ENCODE data around the gene LCN2.

The LCN2 gene

GRCh38 chr9:128169925-128170324 lies 20.7 kb downstream of the LCN2 start:
- TF ChIP-seq NFRKB (IDR thresholded peaks at IDR 0.05) (no peak), BHLHE40 (IDR thresholded peaks at IDR 0.05; ENCODE audit: borderline replicate concordance) (no peak), TARDBP (IDR thresholded peaks at IDR 0.05) (no peak), CTBP1 (IDR thresholded peaks at IDR 0.05; ENCODE audit: borderline replicate concordance) (no peak), ARNT (IDR thresholded peaks at IDR 0.05) (no peak), PKNOX1 (IDR thresholded peaks at IDR 0.05) (no peak), FOXM1 (IDR thresholded peaks at IDR 0.05; ENCODE audit: borderline replicate concordance) (no peak), ZNF384 (IDR thresholded peaks at IDR 0.05) (no peak), SUZ12 (IDR thresholded peaks at IDR 0.05) (no peak), L3MBTL2 (conservative IDR thresholded peaks at IDR 0.05) (no peak), ELF4 (IDR thresholded peaks at IDR 0.05) (no peak), HDGF (IDR thresholded peaks at IDR 0.05; ENCODE audit: borderline replicate concordance) (no peak)
- ChIA-PET POLR2A (interaction anchor here (1.0 to 1.3 kb wide), 2 partner anchors 11 to 20 kb away, joined by 4 read pairs; no protein-coding TSS in a partner anchor), CTCF (no interaction called here)
- no peak for DNase-seq (ENCODE audit: extremely low spot score)

- ChIA-PET POLR2A (interaction anchor here (1.6 to 2.2 kb wide), 2 partner anchors 14 to 17 kb away, joined by 4 to 7 read pairs; partner anchors contain the start of gene BBLN), CTCF (no interaction called here)
- DNase-seq (ENCODE audit: extremely low spot score), result no peak
- no peak for TF ChIP-seq BHLHE40 (IDR thresholded peaks at IDR 0.05; ENCODE audit: borderline replicate concordance)
- no peak for TF ChIP-seq TARDBP (IDR thresholded peaks at IDR 0.05)
- no peak for TF ChIP-seq CTBP1 (IDR thresholded peaks at IDR 0.05; ENCODE audit: borderline replicate concordance)
- no peak for TF ChIP-seq NFRKB (IDR thresholded peaks at IDR 0.05)
- TF ChIP-seq SUZ12 (IDR thresholded peaks at IDR 0.05), result no peak
- TF ChIP-seq ELF4 (IDR thresholded peaks at IDR 0.05), result no peak
- no peak for TF ChIP-seq HDGF (IDR thresholded peaks at IDR 0.05; ENCODE audit: borderline replicate concordance)
- no peak for TF ChIP-seq FOXK2 (IDR thresholded peaks at IDR 0.05)
- no peak for TF ChIP-seq FOXM1 (IDR thresholded peaks at IDR 0.05; ENCODE audit: borderline replicate concordance)
Observed at GRCh38 chr9:128174062-128174461, 24.8 kb downstream of the LCN2 start.

GRCh38 chr9:128175102-128175563 lies 25.9 kb downstream of the LCN2 start:
- ChIA-PET CTCF (no interaction called here), POLR2A (interaction anchor here (1.3 to 2.2 kb wide), 3 partner anchors 9 to 16 kb away, joined by 3 to 7 read pairs (median 4); partner anchors contain the start of gene BBLN)
- TF ChIP-seq SP1 (IDR thresholded peaks at IDR 0.05) (no peak), NFRKB (IDR thresholded peaks at IDR 0.05) (no peak), TARDBP (IDR thresholded peaks at IDR 0.05) (no peak), CTBP1 (IDR thresholded peaks at IDR 0.05; ENCODE audit: borderline replicate concordance) (no peak), ARNT (IDR thresholded peaks at IDR 0.05) (no peak), FOXK2 (IDR thresholded peaks at IDR 0.05) (no peak), BHLHE40 (IDR thresholded peaks at IDR 0.05; ENCODE audit: borderline replicate concordance) (no peak), PKNOX1 (IDR thresholded peaks at IDR 0.05) (no peak), HDGF (IDR thresholded peaks at IDR 0.05; ENCODE audit: borderline replicate concordance) (no peak), L3MBTL2 (conservative IDR thresholded peaks at IDR 0.05) (no peak), SUZ12 (IDR thresholded peaks at IDR 0.05) (no peak), ELF4 (IDR thresholded peaks at IDR 0.05) (no peak)
- DNase-seq (ENCODE audit: extremely low spot score), result no peak

- ChIA-PET CTCF (no interaction called here), POLR2A (interaction anchor here (1.3 to 2.2 kb wide), 2 partner anchors 8 to 16 kb away, joined by 3 to 7 read pairs; partner anchors contain the start of gene BBLN)
- DNase-seq (ENCODE audit: extremely low spot score), result no peak
- TF ChIP-seq HDGF (IDR thresholded peaks at IDR 0.05; ENCODE audit: borderline replicate concordance), result no peak
- TF ChIP-seq ZNF384 (IDR thresholded peaks at IDR 0.05), result no peak
- no peak for TF ChIP-seq L3MBTL2 (conservative IDR thresholded peaks at IDR 0.05)
- no peak for TF ChIP-seq NFRKB (IDR thresholded peaks at IDR 0.05)
- no peak for TF ChIP-seq CTBP1 (IDR thresholded peaks at IDR 0.05; ENCODE audit: borderline replicate concordance)
- TF ChIP-seq LEF1 (IDR thresholded peaks at IDR 0.05; ENCODE audit: borderline replicate concordance), result no peak
- TF ChIP-seq FOXM1 (IDR thresholded peaks at IDR 0.05; ENCODE audit: borderline replicate concordance), result no peak
Observed at GRCh38 chr9:128175726-128176125, 26.5 kb downstream of the LCN2 start.

GRCh38 chr9:128178806-128179431 lies 29.7 kb downstream of the LCN2 start:
- CTCF ChIA-PET, result no interaction called here
- no peak for DNase-seq (ENCODE audit: extremely low spot score)
- no peak for TF ChIP-seq FOXA1 (IDR thresholded peaks at IDR 0.05)
- no peak for TF ChIP-seq ELF4 (IDR thresholded peaks at IDR 0.05)
- TF ChIP-seq FOXK2 (IDR thresholded peaks at IDR 0.05), result no peak
- no peak for TF ChIP-seq NFRKB (IDR thresholded peaks at IDR 0.05)
- no peak for TF ChIP-seq PKNOX1 (IDR thresholded peaks at IDR 0.05)
- no peak for TF ChIP-seq FOXM1 (IDR thresholded peaks at IDR 0.05; ENCODE audit: borderline replicate concordance)
- TF ChIP-seq TARDBP (IDR thresholded peaks at IDR 0.05), result no peak
- no peak for TF ChIP-seq SP1 (IDR thresholded peaks at IDR 0.05)
- POLR2A ChIA-PET, result no interaction called here

- DNase-seq (ENCODE audit: extremely low spot score), result no peak
- TF ChIP-seq HDGF (IDR thresholded peaks at IDR 0.05; ENCODE audit: borderline replicate concordance), result no peak
- no peak for TF ChIP-seq ELF4 (IDR thresholded peaks at IDR 0.05)
- no peak for TF ChIP-seq FOXA1 (IDR thresholded peaks at IDR 0.05)
- no peak for TF ChIP-seq CTBP1 (IDR thresholded peaks at IDR 0.05; ENCODE audit: borderline replicate concordance)
- no peak for TF ChIP-seq L3MBTL2 (conservative IDR thresholded peaks at IDR 0.05)
- TF ChIP-seq ZNF384 (IDR thresholded peaks at IDR 0.05), result no peak
- TF ChIP-seq PKNOX1 (IDR thresholded peaks at IDR 0.05), result no peak
- TF ChIP-seq LEF1 (IDR thresholded peaks at IDR 0.05; ENCODE audit: borderline replicate concordance), result no peak
- no peak for TF ChIP-seq FOXK2 (IDR thresholded peaks at IDR 0.05)
- no peak for TF ChIP-seq SP1 (IDR thresholded peaks at IDR 0.05)
- ChIA-PET CTCF (no interaction called here), POLR2A (no interaction called here)
Observed at GRCh38 chr9:128180001-128180400, 30.7 kb downstream of the LCN2 start.

All from HEK293T (cell line).